GM12891 (cell line): ENCODE data around the gene BACH2.

Experiments used
- POLR2A ChIP-seq: IDR thresholded peaks from 2 replicates; pipeline ENCODE4 v1.6.1; 2011; ENCODE audit warnings: low read depth, low read length, control low read depth
- TAF1 ChIP-seq: IDR thresholded peaks from 2 replicates; pipeline ENCODE4 v1.6.1; 2011; ENCODE audit warnings: low read depth, low read length, control low read depth

- no peak for TF ChIP-seq TAF1
- no peak for TF ChIP-seq POLR2A
These were observed 39.2 kb downstream of the BACH2 start for GRCh38 chr6:90257486-90257738.
